SK-N-SH treated with all-trans-retinoic acid at 6 μM for 48 hours (cell line): ENCODE data around the gene MICALL2.

ENCODE experiments used
- ARNTL ChIP-seq: fragments of 450-650 bp; formaldehyde crosslinking; IDR thresholded peaks from 2 replicates; pipeline ENCODE4 v1.5.0; 2020; ENCODE audit warnings: low read depth, mild to moderate bottlenecking, moderate library complexity, borderline replicate concordance
- GLIS3 ChIP-seq: fragments of 250-450 bp; sonication (Bioruptor Pico); IDR thresholded peaks from 2 replicates; pipeline ENCODE4 v1.5.0; 2020; ENCODE audit warnings: mild to moderate bottlenecking, moderate library complexity
- OSR1 ChIP-seq: fragments of 250-450 bp; sonication (Bioruptor Pico); IDR thresholded peaks from 2 replicates; pipeline ENCODE4 v1.8.0; 2022; ENCODE audit warnings: moderate library complexity, mild to moderate bottlenecking, inconsistent platforms
- RARB ChIP-seq: fragments of 250-450 bp; sonication (Bioruptor Pico); IDR thresholded peaks from 2 replicates; pipeline ENCODE4 v1.8.0; 2021; ENCODE audit warnings: mild to moderate bottlenecking, moderate library complexity
- SNAI2 ChIP-seq: fragments of 250-450 bp; sonication (Bioruptor Pico); IDR thresholded peaks from 2 replicates; pipeline ENCODE4 v1.5.0; 2020; ENCODE audit warnings: mild to moderate bottlenecking, moderate library complexity
- ZFP30 ChIP-seq: fragments of 450-650 bp; formaldehyde crosslinking; IDR thresholded peaks from 2 replicates; pipeline ENCODE4 v1.5.0; 2022; ENCODE audit warnings: mild to moderate bottlenecking, moderate library complexity
- ZNF8 ChIP-seq: fragments of 450-650 bp; formaldehyde crosslinking; IDR thresholded peaks from 2 replicates; pipeline ENCODE4 v1.5.0; 2020; ENCODE audit warnings: mild to moderate bottlenecking, moderate library complexity
- TF ChIP-seq, protein P1 (sequence below): fragments of 250-450 bp; sonication (Bioruptor Pico); IDR thresholded peaks from 2 replicates; pipeline ENCODE4 v1.8.0; 2020; ENCODE audit warnings: mild to moderate bottlenecking, moderate library complexity, borderline replicate concordance
- TF ChIP-seq, protein P2 (sequence below): fragments of 250-450 bp; sonication (Bioruptor Pico); IDR thresholded peaks from 2 replicates; pipeline ENCODE4 v1.5.0; 2020; ENCODE audit warnings: mild to moderate bottlenecking, moderate library complexity
- TF ChIP-seq, protein P3 (sequence below): fragments of 250-450 bp; sonication (Bioruptor Pico); IDR thresholded peaks from 2 replicates; pipeline ENCODE4 v1.5.1; 2021; ENCODE audit warnings: mild to moderate bottlenecking, moderate library complexity

GRCh38 chr7:1407892-1408291 lies 51.4 kb downstream of the MICALL2 start:
- TF ChIP-seq, protein P1, sequence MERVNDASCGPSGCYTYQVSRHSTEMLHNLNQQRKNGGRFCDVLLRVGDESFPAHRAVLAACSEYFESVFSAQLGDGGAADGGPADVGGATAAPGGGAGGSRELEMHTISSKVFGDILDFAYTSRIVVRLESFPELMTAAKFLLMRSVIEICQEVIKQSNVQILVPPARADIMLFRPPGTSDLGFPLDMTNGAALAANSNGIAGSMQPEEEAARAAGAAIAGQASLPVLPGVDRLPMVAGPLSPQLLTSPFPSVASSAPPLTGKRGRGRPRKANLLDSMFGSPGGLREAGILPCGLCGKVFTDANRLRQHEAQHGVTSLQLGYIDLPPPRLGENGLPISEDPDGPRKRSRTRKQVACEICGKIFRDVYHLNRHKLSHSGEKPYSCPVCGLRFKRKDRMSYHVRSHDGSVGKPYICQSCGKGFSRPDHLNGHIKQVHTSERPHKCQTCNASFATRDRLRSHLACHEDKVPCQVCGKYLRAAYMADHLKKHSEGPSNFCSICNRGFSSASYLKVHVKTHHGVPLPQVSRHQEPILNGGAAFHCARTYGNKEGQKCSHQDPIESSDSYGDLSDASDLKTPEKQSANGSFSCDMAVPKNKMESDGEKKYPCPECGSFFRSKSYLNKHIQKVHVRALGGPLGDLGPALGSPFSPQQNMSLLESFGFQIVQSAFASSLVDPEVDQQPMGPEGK: no peak
- TF ChIP-seq ARNTL (CRISPR knock-in tag): no peak
- no peak for TF ChIP-seq RARB (CRISPR knock-in tag)
- TF ChIP-seq, protein P2, sequence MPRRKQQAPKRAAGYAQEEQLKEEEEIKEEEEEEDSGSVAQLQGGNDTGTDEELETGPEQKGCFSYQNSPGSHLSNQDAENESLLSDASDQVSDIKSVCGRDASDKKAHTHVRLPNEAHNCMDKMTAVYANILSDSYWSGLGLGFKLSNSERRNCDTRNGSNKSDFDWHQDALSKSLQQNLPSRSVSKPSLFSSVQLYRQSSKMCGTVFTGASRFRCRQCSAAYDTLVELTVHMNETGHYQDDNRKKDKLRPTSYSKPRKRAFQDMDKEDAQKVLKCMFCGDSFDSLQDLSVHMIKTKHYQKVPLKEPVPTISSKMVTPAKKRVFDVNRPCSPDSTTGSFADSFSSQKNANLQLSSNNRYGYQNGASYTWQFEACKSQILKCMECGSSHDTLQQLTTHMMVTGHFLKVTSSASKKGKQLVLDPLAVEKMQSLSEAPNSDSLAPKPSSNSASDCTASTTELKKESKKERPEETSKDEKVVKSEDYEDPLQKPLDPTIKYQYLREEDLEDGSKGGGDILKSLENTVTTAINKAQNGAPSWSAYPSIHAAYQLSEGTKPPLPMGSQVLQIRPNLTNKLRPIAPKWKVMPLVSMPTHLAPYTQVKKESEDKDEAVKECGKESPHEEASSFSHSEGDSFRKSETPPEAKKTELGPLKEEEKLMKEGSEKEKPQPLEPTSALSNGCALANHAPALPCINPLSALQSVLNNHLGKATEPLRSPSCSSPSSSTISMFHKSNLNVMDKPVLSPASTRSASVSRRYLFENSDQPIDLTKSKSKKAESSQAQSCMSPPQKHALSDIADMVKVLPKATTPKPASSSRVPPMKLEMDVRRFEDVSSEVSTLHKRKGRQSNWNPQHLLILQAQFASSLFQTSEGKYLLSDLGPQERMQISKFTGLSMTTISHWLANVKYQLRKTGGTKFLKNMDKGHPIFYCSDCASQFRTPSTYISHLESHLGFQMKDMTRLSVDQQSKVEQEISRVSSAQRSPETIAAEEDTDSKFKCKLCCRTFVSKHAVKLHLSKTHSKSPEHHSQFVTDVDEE: no peak
- no peak for TF ChIP-seq ZFP30 (CRISPR knock-in tag)
- no peak for TF ChIP-seq ZNF8
- TF ChIP-seq, protein P3, sequence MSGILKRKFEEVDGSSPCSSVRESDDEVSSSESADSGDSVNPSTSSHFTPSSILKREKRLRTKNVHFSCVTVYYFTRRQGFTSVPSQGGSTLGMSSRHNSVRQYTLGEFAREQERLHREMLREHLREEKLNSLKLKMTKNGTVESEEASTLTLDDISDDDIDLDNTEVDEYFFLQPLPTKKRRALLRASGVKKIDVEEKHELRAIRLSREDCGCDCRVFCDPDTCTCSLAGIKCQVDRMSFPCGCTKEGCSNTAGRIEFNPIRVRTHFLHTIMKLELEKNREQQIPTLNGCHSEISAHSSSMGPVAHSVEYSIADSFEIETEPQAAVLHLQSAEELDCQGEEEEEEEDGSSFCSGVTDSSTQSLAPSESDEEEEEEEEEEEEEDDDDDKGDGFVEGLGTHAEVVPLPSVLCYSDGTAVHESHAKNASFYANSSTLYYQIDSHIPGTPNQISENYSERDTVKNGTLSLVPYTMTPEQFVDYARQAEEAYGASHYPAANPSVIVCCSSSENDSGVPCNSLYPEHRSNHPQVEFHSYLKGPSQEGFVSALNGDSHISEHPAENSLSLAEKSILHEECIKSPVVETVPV (CRISPR knock-in tag): no peak
- TF ChIP-seq OSR1 (CRISPR knock-in tag): no peak
- TF ChIP-seq GLIS3 (CRISPR knock-in tag): no peak
- TF ChIP-seq SNAI2 (CRISPR knock-in tag): no peak
